ENCODE measurements around the gene HAGHL. TPM values are rescaled to one million over a fixed set of nuclear protein-coding genes. Genes with fewer than 3 reads are reported as not detected.

HAGHL gene
- total and polyA plus RNA-seq, 2 donors (not counting 1 experiment from before 2014, with no cell fraction given): 3.7 to 16.3 TPM

- Histone ChIP-seq H2AFZ (ENCODE audit: low read length) (no peak overlapping the region), H3K4me2 (ENCODE audit: extremely low read depth, insufficient read depth, low read length) (no peak overlapping the region)
- DNase-seq (ENCODE audit: low read depth in 2 of 2): no peak
Observed at GRCh38 chr16:769184-769784, 42.4 kb downstream of the HAGHL start.

DNA sequence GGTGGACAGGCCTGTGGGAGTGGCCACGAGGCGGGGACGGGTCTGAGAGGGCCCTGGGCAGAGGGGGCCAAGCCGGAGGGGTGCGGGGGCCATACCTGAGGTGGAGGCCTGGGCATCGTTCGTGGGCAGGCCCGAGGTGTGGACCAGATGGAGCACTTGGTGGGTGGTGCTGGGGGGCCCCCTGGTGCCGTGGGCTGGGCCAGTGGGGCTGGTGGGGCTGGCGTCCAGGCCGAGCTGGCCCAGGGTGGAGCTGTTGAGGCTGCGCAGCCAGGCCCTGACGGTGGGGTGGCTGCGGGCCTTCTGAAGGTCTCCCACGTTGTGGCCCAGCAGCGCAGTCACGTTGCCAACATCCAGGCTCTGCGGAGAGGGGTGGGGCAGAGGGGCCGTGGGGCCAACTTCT lies 43.0 kb downstream of the HAGHL start:
- Histone ChIP-seq H3K4me3 (replicated peaks in 1 of 4; ENCODE audit: control extremely low read depth in 1 of 4, insufficient read depth in 1 of 4, low read depth in 3 of 4, low read length in 4 of 4) (no peak overlapping the region), H2AFZ (ENCODE audit: low read length) (no peak overlapping the region), H3K36me3 (ENCODE audit: control insufficient read depth, insufficient read depth, low read length) (no peaks in the 10 kb centered on the region), H3K27me3 (ENCODE audit: control insufficient read depth, insufficient read depth, low read length) (no peaks in the 10 kb centered on the region), H4K20me1 (ENCODE audit: control insufficient read depth, extremely low read depth, insufficient read depth, low read length) (no peaks in the 10 kb centered on the region), H3K4me2 (ENCODE audit: extremely low read depth, insufficient read depth, low read length) (no peak overlapping the region), H3K4me1 (ENCODE audit: control insufficient read depth, extremely low read depth, insufficient read depth, low read length) (no peaks in the 10 kb centered on the region), H3K27ac (ENCODE audit: insufficient read depth, low read length) (no peak overlapping the region), H3K79me2 (ENCODE audit: control insufficient read depth, insufficient read depth, low read length) (no peaks in the 10 kb centered on the region), H3K9me3 (ENCODE audit: control insufficient read depth, insufficient read depth, low read depth, low read length) (no peaks in the 10 kb centered on the region), H3K9ac (ENCODE audit: insufficient read depth, low read length) (no peak overlapping the region)
- TF ChIP-seq, protein P1, sequence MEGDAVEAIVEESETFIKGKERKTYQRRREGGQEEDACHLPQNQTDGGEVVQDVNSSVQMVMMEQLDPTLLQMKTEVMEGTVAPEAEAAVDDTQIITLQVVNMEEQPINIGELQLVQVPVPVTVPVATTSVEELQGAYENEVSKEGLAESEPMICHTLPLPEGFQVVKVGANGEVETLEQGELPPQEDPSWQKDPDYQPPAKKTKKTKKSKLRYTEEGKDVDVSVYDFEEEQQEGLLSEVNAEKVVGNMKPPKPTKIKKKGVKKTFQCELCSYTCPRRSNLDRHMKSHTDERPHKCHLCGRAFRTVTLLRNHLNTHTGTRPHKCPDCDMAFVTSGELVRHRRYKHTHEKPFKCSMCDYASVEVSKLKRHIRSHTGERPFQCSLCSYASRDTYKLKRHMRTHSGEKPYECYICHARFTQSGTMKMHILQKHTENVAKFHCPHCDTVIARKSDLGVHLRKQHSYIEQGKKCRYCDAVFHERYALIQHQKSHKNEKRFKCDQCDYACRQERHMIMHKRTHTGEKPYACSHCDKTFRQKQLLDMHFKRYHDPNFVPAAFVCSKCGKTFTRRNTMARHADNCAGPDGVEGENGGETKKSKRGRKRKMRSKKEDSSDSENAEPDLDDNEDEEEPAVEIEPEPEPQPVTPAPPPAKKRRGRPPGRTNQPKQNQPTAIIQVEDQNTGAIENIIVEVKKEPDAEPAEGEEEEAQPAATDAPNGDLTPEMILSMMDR (conservative IDR thresholded peaks at IDR 0.05 in 1 of 2, IDR thresholded peaks at IDR 0.05 in 1 of 2; ENCODE audit: low read depth in 1 of 2, low read length in 2 of 2): no peak
- no peak for TF ChIP-seq EZH2 (IDR thresholded peaks at IDR 0.05; ENCODE audit: low read length, missing control alignments)
- DNase-seq (ENCODE audit: low read depth in 2 of 2): no peak

More at GRCh38 chr16:769184-769784, 42.4 kb downstream of the HAGHL start:
- Histone ChIP-seq H3K27me3 (ENCODE audit: control insufficient read depth, insufficient read depth, low read length) (no peaks in the 10 kb centered on the region), H3K9me3 (ENCODE audit: control insufficient read depth, insufficient read depth, low read depth, low read length) (no peaks in the 10 kb centered on the region), H3K4me3 (replicated peaks in 1 of 4; ENCODE audit: control extremely low read depth in 1 of 4, insufficient read depth in 1 of 4, low read depth in 3 of 4, low read length in 4 of 4) (no peak overlapping the region), H3K36me3 (ENCODE audit: control insufficient read depth, insufficient read depth, low read length) (no peaks in the 10 kb centered on the region), H3K79me2 (ENCODE audit: control insufficient read depth, insufficient read depth, low read length) (no peaks in the 10 kb centered on the region), H3K27ac (ENCODE audit: insufficient read depth, low read length) (no peak overlapping the region), H3K4me1 (ENCODE audit: control insufficient read depth, extremely low read depth, insufficient read depth, low read length) (no peaks in the 10 kb centered on the region), H3K9ac (ENCODE audit: insufficient read depth, low read length) (no peak overlapping the region), H4K20me1 (ENCODE audit: control insufficient read depth, extremely low read depth, insufficient read depth, low read length) (no peaks in the 10 kb centered on the region)
- no peak for TF ChIP-seq EZH2 (IDR thresholded peaks at IDR 0.05; ENCODE audit: low read length, missing control alignments)
- TF ChIP-seq, protein P1 (conservative IDR thresholded peaks at IDR 0.05 in 1 of 2, IDR thresholded peaks at IDR 0.05 in 1 of 2; ENCODE audit: low read depth in 1 of 2, low read length in 2 of 2): no peak

GRCh38 chr16:770411-770810 lies 43.5 kb downstream of the HAGHL start:
- no peak overlapping the region for H3K9ac ChIP-seq (ENCODE audit: insufficient read depth, low read length)
- no peaks in the 10 kb centered on the region for H3K9me3 ChIP-seq (ENCODE audit: control insufficient read depth, insufficient read depth, low read depth, low read length)
- no peak for DNase-seq (ENCODE audit: low read depth in 2 of 2)
- no peaks in the 10 kb centered on the region for H3K27me3 ChIP-seq (ENCODE audit: control insufficient read depth, insufficient read depth, low read length)
- no peak overlapping the region for H3K4me3 ChIP-seq (replicated peaks in 1 of 4; ENCODE audit: control extremely low read depth in 1 of 4, insufficient read depth in 1 of 4, low read depth in 3 of 4, low read length in 4 of 4)
- H3K4me2 ChIP-seq (ENCODE audit: extremely low read depth, insufficient read depth, low read length): no peak overlapping the region
- TF ChIP-seq, protein P1 (conservative IDR thresholded peaks at IDR 0.05 in 1 of 2, IDR thresholded peaks at IDR 0.05 in 1 of 2; ENCODE audit: low read depth in 1 of 2, low read length in 2 of 2): no peak
- TF ChIP-seq EZH2 (IDR thresholded peaks at IDR 0.05; ENCODE audit: low read length, missing control alignments): no peak
- H3K79me2 ChIP-seq (ENCODE audit: control insufficient read depth, insufficient read depth, low read length): no peaks in the 10 kb centered on the region
- no peaks in the 10 kb centered on the region for H4K20me1 ChIP-seq (ENCODE audit: control insufficient read depth, extremely low read depth, insufficient read depth, low read length)
- H3K27ac ChIP-seq (ENCODE audit: insufficient read depth, low read length): no peak overlapping the region
- no peaks in the 10 kb centered on the region for H3K4me1 ChIP-seq (ENCODE audit: control insufficient read depth, extremely low read depth, insufficient read depth, low read length)
- no peak overlapping the region for H2AFZ ChIP-seq (ENCODE audit: low read length)
- no peaks in the 10 kb centered on the region for H3K36me3 ChIP-seq (ENCODE audit: control insufficient read depth, insufficient read depth, low read length)

All from fibroblast of lung (primary cell).